ENCODE results near the gene SS18L1. TPM values are rescaled to one million over a fixed set of nuclear protein-coding genes. Genes with fewer than 3 reads are reported as not detected.

SS18L1 gene
- total RNA-seq, 1 experiment from 2014 or later, result 28.1 TPM

DNA sequence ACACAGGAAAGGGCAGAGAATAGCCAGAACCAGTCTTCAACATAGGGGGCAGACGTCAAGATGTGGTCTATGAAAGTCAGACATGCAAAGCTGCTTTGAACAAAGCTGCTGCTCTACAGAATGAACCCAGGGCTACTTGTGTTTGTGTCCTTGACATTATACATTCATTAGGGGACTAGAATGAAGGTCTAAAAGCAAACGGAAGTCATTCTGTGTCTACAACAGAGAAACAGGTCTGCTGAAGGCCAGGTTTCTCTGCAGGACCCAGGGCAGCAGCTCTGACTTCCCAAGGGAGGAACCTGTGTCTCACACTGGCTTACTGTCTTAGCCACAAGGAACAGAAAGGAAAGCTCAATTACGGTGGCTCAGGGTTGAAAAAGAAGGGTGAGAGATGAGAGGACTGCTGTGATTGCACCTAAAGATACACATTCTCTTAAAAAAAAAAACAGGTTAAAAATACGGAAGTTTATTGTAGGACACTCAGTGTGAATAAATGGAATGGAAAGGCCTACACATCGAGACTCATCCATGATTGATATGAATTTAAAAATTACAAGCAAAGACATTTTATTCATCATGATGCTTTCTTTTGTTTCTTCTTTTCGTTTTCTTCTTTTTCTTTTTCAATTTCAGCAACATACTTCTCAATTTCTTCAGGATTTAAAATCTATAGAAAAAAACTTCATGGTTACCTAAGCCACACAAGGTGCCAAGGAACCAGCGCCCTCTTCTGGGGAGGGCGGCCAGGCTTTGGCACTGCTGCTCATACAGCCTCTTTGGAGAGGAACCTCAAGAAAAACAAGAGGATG, 7.1 kb upstream of the SS18L1 start (continued):
- TF ChIP-seq YY1 (IDR thresholded peaks at IDR 0.05; ENCODE audit: extremely low read depth, insufficient replicate concordance, low read depth, low read length) (no peak), EGR1 (IDR thresholded peaks at IDR 0.05; ENCODE audit: low read depth) (no peak), POLR2AphosphoS5 (IDR thresholded peaks at IDR 0.05; ENCODE audit: low read depth, low read length) (peak; percentile 12; the same call in 1 of the 2 replicates), EZH2phosphoT487 (IDR thresholded peaks at IDR 0.05; ENCODE audit: borderline replicate concordance) (no peak), RAD21 (IDR thresholded peaks at IDR 0.05; ENCODE audit: low read depth) (peak; percentile 78), EZH2 (IDR thresholded peaks at IDR 0.05) (no peak), SRF (IDR thresholded peaks at IDR 0.05; ENCODE audit: low read depth) (no peak), CBX3 (IDR thresholded peaks at IDR 0.05; ENCODE audit: low read depth) (no peak)
- TF ChIP-seq, protein P1, sequence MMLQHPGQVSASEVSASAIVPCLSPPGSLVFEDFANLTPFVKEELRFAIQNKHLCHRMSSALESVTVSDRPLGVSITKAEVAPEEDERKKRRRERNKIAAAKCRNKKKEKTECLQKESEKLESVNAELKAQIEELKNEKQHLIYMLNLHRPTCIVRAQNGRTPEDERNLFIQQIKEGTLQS (IDR thresholded peaks at IDR 0.05), result no peak
- TF ChIP-seq, protein P2, sequence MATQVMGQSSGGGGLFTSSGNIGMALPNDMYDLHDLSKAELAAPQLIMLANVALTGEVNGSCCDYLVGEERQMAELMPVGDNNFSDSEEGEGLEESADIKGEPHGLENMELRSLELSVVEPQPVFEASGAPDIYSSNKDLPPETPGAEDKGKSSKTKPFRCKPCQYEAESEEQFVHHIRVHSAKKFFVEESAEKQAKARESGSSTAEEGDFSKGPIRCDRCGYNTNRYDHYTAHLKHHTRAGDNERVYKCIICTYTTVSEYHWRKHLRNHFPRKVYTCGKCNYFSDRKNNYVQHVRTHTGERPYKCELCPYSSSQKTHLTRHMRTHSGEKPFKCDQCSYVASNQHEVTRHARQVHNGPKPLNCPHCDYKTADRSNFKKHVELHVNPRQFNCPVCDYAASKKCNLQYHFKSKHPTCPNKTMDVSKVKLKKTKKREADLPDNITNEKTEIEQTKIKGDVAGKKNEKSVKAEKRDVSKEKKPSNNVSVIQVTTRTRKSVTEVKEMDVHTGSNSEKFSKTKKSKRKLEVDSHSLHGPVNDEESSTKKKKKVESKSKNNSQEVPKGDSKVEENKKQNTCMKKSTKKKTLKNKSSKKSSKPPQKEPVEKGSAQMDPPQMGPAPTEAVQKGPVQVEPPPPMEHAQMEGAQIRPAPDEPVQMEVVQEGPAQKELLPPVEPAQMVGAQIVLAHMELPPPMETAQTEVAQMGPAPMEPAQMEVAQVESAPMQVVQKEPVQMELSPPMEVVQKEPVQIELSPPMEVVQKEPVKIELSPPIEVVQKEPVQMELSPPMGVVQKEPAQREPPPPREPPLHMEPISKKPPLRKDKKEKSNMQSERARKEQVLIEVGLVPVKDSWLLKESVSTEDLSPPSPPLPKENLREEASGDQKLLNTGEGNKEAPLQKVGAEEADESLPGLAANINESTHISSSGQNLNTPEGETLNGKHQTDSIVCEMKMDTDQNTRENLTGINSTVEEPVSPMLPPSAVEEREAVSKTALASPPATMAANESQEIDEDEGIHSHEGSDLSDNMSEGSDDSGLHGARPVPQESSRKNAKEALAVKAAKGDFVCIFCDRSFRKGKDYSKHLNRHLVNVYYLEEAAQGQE (IDR thresholded peaks at IDR 0.05; ENCODE audit: low read depth), result no peak

DNA sequence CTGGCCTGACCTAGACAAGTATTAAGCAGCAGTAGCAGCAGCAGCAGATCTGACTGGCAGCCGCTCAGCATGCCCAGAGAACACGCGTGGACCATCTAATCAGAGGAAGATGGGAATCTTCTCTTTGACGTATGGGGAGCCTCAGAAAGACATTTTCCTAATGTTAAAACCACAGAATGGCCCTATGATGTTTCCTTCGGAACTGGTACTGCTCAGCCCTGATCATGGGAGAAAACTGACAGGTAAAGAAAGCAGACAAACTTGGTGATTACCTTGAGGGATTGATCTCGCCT, 6.5 kb upstream of the SS18L1 start:
- TF ChIP-seq POLR2AphosphoS5 (IDR thresholded peaks at IDR 0.05; ENCODE audit: low read depth, low read length) (0 out of 2 replicates have a peak, but pooled peaks have one; percentile 27), SIN3A (IDR thresholded peaks at IDR 0.05; ENCODE audit: low read depth) (no peak)
- Histone ChIP-seq H3K4me1 (ENCODE audit: control insufficient read depth in 1 of 2, insufficient read depth in 2 of 2, low read length in 2 of 2) (peaks cover 7 to 10% of the 10 kb centered on the region in 2 experiments), H3K9me2 (ENCODE audit: insufficient read depth) (no peaks in the 10 kb centered on the region), H3K36me3 (ENCODE audit: control insufficient read depth in 1 of 2, insufficient read depth in 2 of 2, low read length in 2 of 2) (peaks cover 49 to 62% of the 10 kb centered on the region in 2 experiments), H3K4me2 (ENCODE audit: low read length) (no peak overlapping the region), H3K27ac (ENCODE audit: low read depth, low read length) (no peak overlapping the region; the same call in 1 of the 2 replicates), H3K79me2 (ENCODE audit: insufficient read depth, low read length) (peaks cover 53% of the 10 kb centered on the region), H4K20me1 (ENCODE audit: insufficient read depth) (peaks cover 20% of the 10 kb centered on the region; the same call in 1 of the 2 replicates), H3K9me3 (ENCODE audit: control insufficient read depth in 1 of 2, insufficient read depth in 1 of 2, low read depth in 1 of 2, low read length in 2 of 2) (no peaks in the 10 kb centered on the region), H2AFZ (ENCODE audit: low read depth, low read length, poor library complexity, severe bottlenecking) (no peak overlapping the region), H3K27me3 (ENCODE audit: insufficient read depth, low read length) (no peaks in the 10 kb centered on the region), H3K9ac (ENCODE audit: low read length) (no peak overlapping the region), H3K4me3 (replicated peaks in 1 of 2; ENCODE audit: low read depth in 1 of 2, low read length in 2 of 2) (no peak overlapping the region)
- DNase-seq (ENCODE audit: low read depth, low spot score) (no peak), ATAC-seq (no peak)
- ChIA-PET CTCF (no interaction called here), POLR2A (no interaction called here), RAD21 (ENCODE audit: low non-redundant PET in 1 of 2, low total read pairs in 2 of 2, uncharacterized antibody in 2 of 2, unreplicated experiment in 2 of 2) (no interaction called here)
- intact Hi-C loops (cut with micrococcal nuclease), result loop anchor here (1.0 kb wide), 1 partner anchor 126 kb away; no protein-coding TSS in a partner anchor
- BruUV-seq (replicated peaks), result no TSS peak

Data from HCT116 (cell line).